22Rv1 (cell line): ENCODE data around the gene UGT2A2.

Experiments
- H3K27ac ChIP-seq: fragments of 450-650 bp; 2 replicates; pipeline ENCODE4 v1.5.1; 2017
- ZFX ChIP-seq: fragments of 450-650 bp; IDR thresholded peaks from 2 replicates; pipeline ENCODE4 v1.6.1; 2017; ENCODE audit warnings: antibody characterized with exemption, borderline replicate concordance
- TF ChIP-seq, protein P1 (sequence below): fragments of 450-650 bp; IDR thresholded peaks from 2 replicates; pipeline ENCODE4 v1.5.1; 2017; ENCODE audit warnings: mild to moderate bottlenecking

The UGT2A2 gene

GRCh38 chr4:69649629-69650028 lies 10.2 kb upstream of the UGT2A2 start:
- no peak for TF ChIP-seq ZFX
- TF ChIP-seq, protein P1, sequence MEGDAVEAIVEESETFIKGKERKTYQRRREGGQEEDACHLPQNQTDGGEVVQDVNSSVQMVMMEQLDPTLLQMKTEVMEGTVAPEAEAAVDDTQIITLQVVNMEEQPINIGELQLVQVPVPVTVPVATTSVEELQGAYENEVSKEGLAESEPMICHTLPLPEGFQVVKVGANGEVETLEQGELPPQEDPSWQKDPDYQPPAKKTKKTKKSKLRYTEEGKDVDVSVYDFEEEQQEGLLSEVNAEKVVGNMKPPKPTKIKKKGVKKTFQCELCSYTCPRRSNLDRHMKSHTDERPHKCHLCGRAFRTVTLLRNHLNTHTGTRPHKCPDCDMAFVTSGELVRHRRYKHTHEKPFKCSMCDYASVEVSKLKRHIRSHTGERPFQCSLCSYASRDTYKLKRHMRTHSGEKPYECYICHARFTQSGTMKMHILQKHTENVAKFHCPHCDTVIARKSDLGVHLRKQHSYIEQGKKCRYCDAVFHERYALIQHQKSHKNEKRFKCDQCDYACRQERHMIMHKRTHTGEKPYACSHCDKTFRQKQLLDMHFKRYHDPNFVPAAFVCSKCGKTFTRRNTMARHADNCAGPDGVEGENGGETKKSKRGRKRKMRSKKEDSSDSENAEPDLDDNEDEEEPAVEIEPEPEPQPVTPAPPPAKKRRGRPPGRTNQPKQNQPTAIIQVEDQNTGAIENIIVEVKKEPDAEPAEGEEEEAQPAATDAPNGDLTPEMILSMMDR, result no peak

GRCh38 chr4:69649207-69649606 lies 9.8 kb upstream of the UGT2A2 start:
- TF ChIP-seq ZFX, result no peak
- TF ChIP-seq, protein P1, result no peak

More at GRCh38 chr4:69649629-69650028, 10.2 kb upstream of the UGT2A2 start:
- no peak overlapping the region for H3K27ac ChIP-seq

DNA sequence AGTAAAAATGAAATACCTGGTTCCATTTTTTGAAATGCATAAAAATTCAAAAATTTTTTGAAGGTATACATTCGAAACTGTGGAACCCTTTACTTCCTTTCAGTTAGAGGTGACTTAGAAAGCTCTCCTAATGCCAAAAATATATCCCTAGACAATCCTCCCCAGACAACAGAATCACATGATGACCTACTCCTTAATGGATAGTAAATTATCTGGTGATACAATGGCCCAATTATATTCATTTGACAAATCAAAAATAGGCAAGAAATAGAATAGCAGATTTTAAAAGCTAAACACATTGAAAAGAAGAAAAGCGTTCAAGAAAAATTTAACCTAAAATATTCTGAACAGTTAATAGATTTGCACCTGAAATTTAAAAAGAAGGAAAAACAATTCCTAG lies 3.5 kb upstream of the UGT2A2 start:
- TF ChIP-seq, protein P1, result no peak
- no peak for TF ChIP-seq ZFX
- H3K27ac ChIP-seq, result no peak overlapping the region

More at GRCh38 chr4:69649207-69649606, 9.8 kb upstream of the UGT2A2 start:
- no peak overlapping the region for H3K27ac ChIP-seq

DNA sequence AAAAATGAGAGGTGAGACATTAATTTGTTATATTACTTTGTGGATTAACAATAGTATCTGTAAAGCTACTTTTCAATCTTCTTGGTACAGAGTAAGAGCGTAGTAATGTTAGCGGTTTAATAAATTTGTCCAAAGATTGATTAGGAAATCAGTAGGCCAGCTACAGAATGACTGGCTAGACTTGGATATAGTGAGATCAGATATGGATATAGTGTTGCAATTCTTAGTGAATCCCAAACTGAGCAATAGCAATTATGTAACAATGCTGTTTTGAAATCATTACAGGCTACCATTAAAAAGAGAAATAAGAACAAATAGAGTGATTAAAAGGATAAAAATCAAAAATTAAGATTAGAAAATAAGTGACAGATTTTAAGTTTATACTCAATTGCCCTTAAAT lies 847 bp upstream of the UGT2A2 start:
- TF ChIP-seq, protein P1, result no peak
- TF ChIP-seq ZFX, result no peak
- no peak overlapping the region for H3K27ac ChIP-seq

DNA sequence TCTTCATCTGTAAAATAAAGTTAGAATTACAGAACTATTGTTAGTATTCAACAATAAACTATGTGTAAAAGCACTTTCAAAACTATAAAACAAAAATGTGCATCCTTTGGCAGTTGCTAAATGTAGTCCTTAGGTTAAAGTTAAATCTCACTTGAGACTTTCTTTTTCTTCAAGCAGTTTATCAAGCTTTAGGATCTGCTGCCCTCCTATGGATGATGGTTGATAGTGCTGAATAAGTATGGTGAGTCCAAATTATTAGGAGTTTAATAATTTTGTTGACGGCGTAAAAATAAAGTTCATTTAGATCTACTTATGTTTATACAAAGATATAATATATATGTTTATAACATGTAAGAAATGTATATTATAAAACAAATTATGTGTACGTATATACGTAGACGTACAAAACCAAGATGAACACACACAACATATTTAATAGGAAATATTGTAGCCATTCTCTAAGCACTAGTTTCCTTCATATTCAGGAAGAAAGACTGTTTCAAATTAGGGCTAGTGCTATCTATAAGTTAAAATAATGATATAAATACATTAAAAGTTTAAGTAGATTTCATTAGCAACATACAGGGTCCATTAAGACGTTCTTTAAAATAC lies 22.3 kb downstream of the UGT2A2 start:
- TF ChIP-seq ZFX, result no peak
- TF ChIP-seq, protein P1, result peak; percentile 84
- no peak overlapping the region for H3K27ac ChIP-seq

DNA sequence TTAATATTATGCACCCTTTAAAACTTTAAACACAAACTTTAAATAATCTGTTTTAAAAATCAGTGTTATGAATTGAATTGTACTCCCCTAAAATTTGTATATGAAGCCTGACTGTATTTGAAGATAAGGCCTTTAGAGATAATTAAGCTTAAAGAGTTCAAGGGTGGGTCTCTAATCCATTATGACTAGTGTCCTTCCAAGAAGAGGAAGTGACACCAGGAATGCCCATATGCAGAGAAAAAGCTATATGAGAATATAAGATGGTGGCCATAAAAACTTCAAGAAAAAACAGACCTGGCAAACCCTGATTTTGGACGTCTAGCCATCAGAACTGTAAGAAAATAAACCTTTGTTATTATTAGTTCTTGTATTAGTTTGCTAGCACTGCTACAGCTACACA lies 29.0 kb downstream of the UGT2A2 start:
- no peak for TF ChIP-seq ZFX
- TF ChIP-seq, protein P1, result no peak

GRCh38 chr4:69601065-69601464 lies 38.4 kb downstream of the UGT2A2 start:
- H3K27ac ChIP-seq, result no peak overlapping the region
- TF ChIP-seq ZFX, result no peak
- TF ChIP-seq, protein P1, result no peak

More for the DNA sequence above, 29.0 kb downstream of the UGT2A2 start:
- no peak overlapping the region for H3K27ac ChIP-seq
